Activated T-helper 17 cell treated with anti-CD3 and anti-CD28 coated beads, Interleukin-2, amount 50 U/mL, for 72 hours (primary cell): ENCODE data around the gene POMP. TPM values are rescaled to one million over a fixed set of nuclear protein-coding genes. Genes with fewer than 3 reads are reported as not detected.

Source experiments
- ATAC-seq: fragments of 150-1000 bp; cut with Tn5 transposase; replicated peaks from 2 replicates; pipeline ENCODE4 v1.10.0; 2021; ENCODE audit warnings: mild to moderate bottlenecking, moderate library complexity
- H3K27ac Mint-ChIP-seq: one replicate; pipeline ENCODE4 v1.8.0; 2022; ENCODE audit warnings: mixed read lengths
- H3K27me3 Mint-ChIP-seq: one replicate; pipeline ENCODE4 v1.8.0; 2022; ENCODE audit warnings: mixed read lengths
- H3K36me3 Mint-ChIP-seq: one replicate; pipeline ENCODE4 v1.8.0; 2022; ENCODE audit warnings: low read depth, mild to moderate bottlenecking, mixed read lengths
- H3K4me1 Mint-ChIP-seq: one replicate; pipeline ENCODE4 v1.8.0; 2022; ENCODE audit warnings: mixed read lengths
- H3K4me3 Mint-ChIP-seq: one replicate; pipeline ENCODE4 v1.8.0; 2022; ENCODE audit warnings: mild to moderate bottlenecking, mixed read lengths
- H3K9me3 Mint-ChIP-seq: one replicate; pipeline ENCODE4 v1.8.0; 2022; ENCODE audit warnings: mixed read lengths
- total RNA-seq, 2 donors: library from RNA; stranded (reverse); gene quantifications; one replicate each; pipeline ENCODE4 v1.2.3, GENCODE V29; 2022

Gene POMP
- total RNA-seq, 2 donors from 2014 or later, result 71.3 to 101 TPM

DNA sequence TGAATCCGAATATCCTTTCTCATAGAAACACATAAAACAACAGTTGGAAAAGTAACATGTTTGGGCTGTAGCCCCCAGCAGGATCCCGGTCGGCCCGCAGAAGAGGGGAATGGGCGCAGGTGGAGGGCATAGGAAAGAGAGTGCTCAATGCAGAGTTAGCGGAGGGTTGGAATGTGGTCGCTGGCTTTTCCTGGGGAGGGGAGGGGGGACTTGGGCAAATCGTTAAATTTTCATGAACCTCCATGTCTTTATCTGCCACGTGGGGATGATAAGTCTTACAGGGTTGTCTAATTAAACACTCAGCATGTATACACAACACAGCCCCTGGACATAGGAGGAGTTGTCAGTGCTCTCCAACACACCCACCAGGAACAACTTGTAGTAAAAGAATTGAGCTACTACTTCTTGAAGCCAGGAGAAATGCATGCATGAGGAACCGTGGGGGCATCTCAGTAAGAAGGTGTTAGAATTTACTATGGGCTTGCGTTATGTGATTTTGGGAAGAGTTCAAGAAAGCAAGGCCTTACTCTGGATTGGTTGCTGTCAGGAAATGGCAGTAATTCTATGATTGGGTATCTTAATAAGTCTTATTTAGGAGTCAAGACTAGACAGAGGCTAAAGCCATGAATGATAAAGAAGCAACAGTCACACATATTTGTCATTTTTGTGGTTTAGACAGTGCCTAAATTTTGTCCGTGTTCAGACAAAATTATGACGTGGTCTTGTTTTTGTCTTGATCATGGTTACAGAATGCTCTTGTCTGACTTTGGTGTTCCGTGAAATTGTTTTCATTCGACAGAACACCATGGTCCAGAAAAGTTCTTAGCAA, 60.5 kb downstream of the POMP start:
- peak overlapping the region; percentile 94 for H3K27ac Mint-ChIP-seq
- peaks cover 19% of the 10 kb centered on the region for H3K4me1 Mint-ChIP-seq
- no peak for ATAC-seq
- peak overlapping the region; percentile 95 for H3K4me3 Mint-ChIP-seq
- H3K9me3 Mint-ChIP-seq, result no peaks in the 10 kb centered on the region
- no peaks in the 10 kb centered on the region for H3K27me3 Mint-ChIP-seq
- no peaks in the 10 kb centered on the region for H3K36me3 Mint-ChIP-seq

DNA sequence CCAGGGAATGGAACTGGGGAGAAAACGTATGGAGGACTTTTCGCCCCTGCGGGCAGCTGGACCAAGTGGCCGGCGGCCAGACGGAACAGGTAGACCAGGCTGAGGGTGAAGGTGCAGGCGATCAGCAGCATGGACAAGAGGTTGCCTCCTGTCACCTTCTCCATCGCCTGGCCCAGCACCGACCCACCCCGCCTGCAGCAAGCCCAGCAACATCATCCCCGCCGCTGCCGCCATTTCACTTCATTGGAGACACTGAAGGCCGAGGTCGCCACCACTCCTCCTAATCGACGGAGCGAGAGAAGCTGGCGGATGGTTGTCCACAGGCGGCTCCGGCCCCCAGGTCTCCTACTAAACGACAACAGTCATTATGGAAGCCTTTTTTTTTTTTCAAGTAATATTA, 64.9 kb downstream of the POMP start:
- Mint-ChIP-seq H3K27me3 (peaks cover 16% of the 10 kb centered on the region), H3K9me3 (no peaks in the 10 kb centered on the region), H3K27ac (no peak overlapping the region), H3K4me3 (no peak overlapping the region), H3K4me1 (peaks cover 8% of the 10 kb centered on the region), H3K36me3 (no peaks in the 10 kb centered on the region)
- ATAC-seq, result no peak

DNA sequence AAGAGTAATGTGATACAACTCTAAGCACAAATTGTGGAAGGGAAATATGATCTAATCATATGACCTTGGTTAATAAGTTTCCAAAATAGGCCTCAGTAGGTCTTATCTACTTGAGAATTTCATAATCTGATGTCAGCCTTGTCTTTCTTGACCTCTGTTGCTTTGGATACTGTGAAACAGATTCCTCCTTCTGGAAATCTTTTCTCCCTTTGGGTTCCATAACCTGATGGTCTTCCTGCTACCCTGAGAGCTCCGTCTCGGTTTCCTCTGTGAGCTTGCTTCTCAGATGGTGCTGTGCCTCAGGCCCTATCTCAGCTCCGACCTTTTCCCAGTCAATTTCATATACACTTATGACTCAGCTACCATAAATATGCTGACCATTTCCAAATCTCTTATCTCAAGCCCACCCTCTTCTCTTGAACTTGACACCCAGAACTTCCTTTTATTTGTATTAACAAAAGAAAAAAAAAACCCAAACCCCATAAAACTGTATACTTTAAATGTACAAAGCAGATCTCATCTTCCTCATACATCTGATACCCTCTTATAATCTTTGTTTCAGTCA, 66.2 kb downstream of the POMP start:
- ATAC-seq, result no peak
- H3K9me3 Mint-ChIP-seq, result no peaks in the 10 kb centered on the region
- no peak overlapping the region for H3K4me3 Mint-ChIP-seq
- H3K36me3 Mint-ChIP-seq, result no peaks in the 10 kb centered on the region
- H3K4me1 Mint-ChIP-seq, result no peaks in the 10 kb centered on the region
- peaks cover 16% of the 10 kb centered on the region for H3K27me3 Mint-ChIP-seq
- no peak overlapping the region for H3K27ac Mint-ChIP-seq

Other genes with a start within 250 kb of the POMP start
- 10 to 100 TPM in 1 of 2 donors, 1 to 10 TPM in 1; 3.0 to 12.7 TPM for gene FLT1, start 164.0 kb upstream of the POMP start, total RNA-seq
- 1 to 10 TPM; 2.4 to 3.2 TPM for gene SLC46A3, start 59.8 kb downstream of the POMP start, total RNA-seq
- under 1 TPM in 1 of 2 donors, not detected in 1; 0.11 TPM for gene MTUS2, start 161.2 kb downstream of the POMP start, total RNA-seq